Thyroid gland (tissue), 4 donors: ENCODE results near the gene PEX7. TPM values are rescaled to one million over a fixed set of nuclear protein-coding genes. Genes with fewer than 3 reads are reported as not detected.
"Not testable (repeated sequence)": the region's sequence is repeated elsewhere in the genome, so short reads cannot be mapped to it uniquely, and the experiment has no call there.

Source experiments
- DNase-seq, 2 donors: peaks; one replicate each; pipeline ENCODE4 v3.0.0-alpha.2; 2019
- H3K27ac ChIP-seq, 3 donors: fragments of 200-600 bp; sonication (generic); 1 replicate in 2 of 3; 2 replicates in 1 of 3; pipeline ENCODE4 v1.5.1; 2016 to 2019; ENCODE audit warnings: mild to moderate bottlenecking in 1 of 3, moderate library complexity in 1 of 3
- H3K27me3 ChIP-seq: fragments of 200-600 bp; sonication (generic); one replicate; pipeline ENCODE4 v1.5.1; 2019
- H3K36me3 ChIP-seq, 2 donors: fragments of 200-600 bp; sonication (generic); one replicate each; pipeline ENCODE4 v1.5.1; 2016 to 2019
- H3K4me1 ChIP-seq, 2 donors: fragments of 200-600 bp; sonication (generic); one replicate each; pipeline ENCODE4 v1.5.1; 2017 to 2019
- H3K4me3 ChIP-seq, 3 donors: fragments of 200-600 bp; sonication (generic); replicated peaks in 1 of 3; 1 replicate in 2 of 3; 2 replicates in 1 of 3; pipeline ENCODE4 v1.5.1; 2016; ENCODE audit warnings: mild to moderate bottlenecking in 1 of 3
- H3K9me3 ChIP-seq: fragments of 200-600 bp; sonication (generic); one replicate; pipeline ENCODE4 v1.5.1; 2017
- POLR2A ChIP-seq, 2 donors: fragments of 450-650 bp; IDR thresholded peaks; one replicate each; pipeline ENCODE4 v1.6.1; 2017; ENCODE audit warnings: antibody characterized with exemption in 2 of 2, mild to moderate bottlenecking in 2 of 2, moderate library complexity in 1 of 2
- WGBS, 2 donors: methylation state at CpG; one replicate each; pipeline ENCODE4 v1.1.5; 2017; 5-methylcytosine and 5-hydroxymethylcytosine counted together
- intact Hi-C: fragments of 100-400 bp; cut with DNase I; formaldehyde crosslinking; loops from one replicate; pipeline ENCODE4 v1.15.1; 2023
- total RNA-seq, 4 donors: library from RNA; depleted of rRNA; stranded (reverse); fragments of >200 nt; gene quantifications; one replicate each; pipeline ENCODE4 v1.2.3, GENCODE V29; 2016
- TF ChIP-seq, protein P1 (sequence below), 6 experiments: fragments of 200-600 bp in 3 of 6; fragments of 450-650 bp in 3 of 6; sonication (generic) in 3 of 6; IDR thresholded peaks; one replicate each; pipeline ENCODE4 v1.5.1; 2016 to 2019; ENCODE audit warnings: antibody characterized with exemption in 6 of 6, mild to moderate bottlenecking in 2 of 6, inconsistent platforms in 1 of 6, moderate library complexity in 1 of 6

The PEX7 gene
- total RNA-seq, 4 donors from 2014 or later: 16.4 to 23.9 (median 18.2) TPM

- H3K27ac ChIP-seq: no peak overlapping the region
- H3K9me3 ChIP-seq: no peaks in the 10 kb centered on the region
- DNase-seq: no peak
- H3K4me1 ChIP-seq: peaks cover 0 to 7% of the 10 kb centered on the region in 2 donors
- no peaks in the 10 kb centered on the region for H3K36me3 ChIP-seq
- no peak overlapping the region for H3K4me3 ChIP-seq
- TF ChIP-seq POLR2A (IDR thresholded peaks at IDR 0.05): no peak
- TF ChIP-seq, protein P1, sequence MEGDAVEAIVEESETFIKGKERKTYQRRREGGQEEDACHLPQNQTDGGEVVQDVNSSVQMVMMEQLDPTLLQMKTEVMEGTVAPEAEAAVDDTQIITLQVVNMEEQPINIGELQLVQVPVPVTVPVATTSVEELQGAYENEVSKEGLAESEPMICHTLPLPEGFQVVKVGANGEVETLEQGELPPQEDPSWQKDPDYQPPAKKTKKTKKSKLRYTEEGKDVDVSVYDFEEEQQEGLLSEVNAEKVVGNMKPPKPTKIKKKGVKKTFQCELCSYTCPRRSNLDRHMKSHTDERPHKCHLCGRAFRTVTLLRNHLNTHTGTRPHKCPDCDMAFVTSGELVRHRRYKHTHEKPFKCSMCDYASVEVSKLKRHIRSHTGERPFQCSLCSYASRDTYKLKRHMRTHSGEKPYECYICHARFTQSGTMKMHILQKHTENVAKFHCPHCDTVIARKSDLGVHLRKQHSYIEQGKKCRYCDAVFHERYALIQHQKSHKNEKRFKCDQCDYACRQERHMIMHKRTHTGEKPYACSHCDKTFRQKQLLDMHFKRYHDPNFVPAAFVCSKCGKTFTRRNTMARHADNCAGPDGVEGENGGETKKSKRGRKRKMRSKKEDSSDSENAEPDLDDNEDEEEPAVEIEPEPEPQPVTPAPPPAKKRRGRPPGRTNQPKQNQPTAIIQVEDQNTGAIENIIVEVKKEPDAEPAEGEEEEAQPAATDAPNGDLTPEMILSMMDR (IDR thresholded peaks at IDR 0.05): no peak
- no peaks in the 10 kb centered on the region for H3K27me3 ChIP-seq
- 92 to 93% methylated on average over 3 of the region's 3 CpGs for WGBS, 2 donors
- intact Hi-C loops: no loop called here
Observed at GRCh38 chr6:136955123-136955522, 132.7 kb downstream of the PEX7 start.

GRCh38 chr6:136956590-136957544, 134.5 kb downstream of the PEX7 start:
- WGBS, 2 donors: 62 to 63% methylated on average over 14 of the region's 14 CpGs
- H3K4me1 ChIP-seq: peaks cover 0 to 7% of the 10 kb centered on the region in 2 donors
- intact Hi-C loops: no loop called here
- no peaks in the 10 kb centered on the region for H3K9me3 ChIP-seq
- no peaks in the 10 kb centered on the region for H3K36me3 ChIP-seq
- TF ChIP-seq POLR2A (IDR thresholded peaks at IDR 0.05): no peak
- TF ChIP-seq, protein P1 (IDR thresholded peaks at IDR 0.05): no peak
- no peak overlapping the region for H3K27ac ChIP-seq
- DNase-seq: no peak
- no peak overlapping the region for H3K4me3 ChIP-seq
- no peaks in the 10 kb centered on the region for H3K27me3 ChIP-seq

GRCh38 chr6:136958168-136958567, 135.8 kb downstream of the PEX7 start:
- WGBS, 2 donors: 94 to 96% methylated on average over 5 of the region's 5 CpGs
- intact Hi-C loops: no loop called here
- Histone ChIP-seq H3K4me3 (no peak overlapping the region), H3K4me1 (peaks cover 0 to 7% of the 10 kb centered on the region in 2 donors), H3K9me3 (no peaks in the 10 kb centered on the region), H3K27me3 (no peaks in the 10 kb centered on the region), H3K27ac (no peak overlapping the region), H3K36me3 (no peaks in the 10 kb centered on the region)
- DNase-seq: no peak
- TF ChIP-seq, protein P1 (IDR thresholded peaks at IDR 0.05): no peak
- no peak for TF ChIP-seq POLR2A (IDR thresholded peaks at IDR 0.05)

DNA sequence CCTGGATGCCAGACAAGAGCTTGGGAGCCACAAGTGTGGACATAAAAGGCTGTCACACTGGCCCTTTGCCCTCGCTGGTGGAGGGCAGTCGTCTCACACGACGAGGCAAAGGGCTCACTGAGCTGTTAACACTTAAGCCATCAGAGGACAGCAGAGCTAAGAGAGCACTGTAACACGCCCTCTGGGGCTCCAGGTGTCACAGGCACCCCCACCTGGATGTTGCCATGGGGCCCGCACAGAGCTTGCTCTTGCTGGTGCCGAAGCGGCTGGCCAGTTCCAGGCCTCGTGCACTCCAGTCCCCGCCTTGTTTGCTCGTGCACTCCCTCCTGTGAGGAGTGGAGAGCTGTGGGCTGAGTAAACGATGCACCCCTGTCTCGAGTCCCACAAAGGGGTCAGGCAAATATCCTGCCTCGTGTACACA, 137.1 kb downstream of the PEX7 start:
- H3K27me3 ChIP-seq: no peaks in the 10 kb centered on the region
- H3K4me1 ChIP-seq: peaks cover 0 to 7% of the 10 kb centered on the region in 2 donors
- H3K9me3 ChIP-seq: no peaks in the 10 kb centered on the region
- DNase-seq: peak; percentile 74 to 87
- H3K36me3 ChIP-seq: no peaks in the 10 kb centered on the region
- 24 to 31% methylated on average over 9 to 10 of the region's 14 CpGs for WGBS, 2 donors
- no peak overlapping the region for H3K27ac ChIP-seq
- H3K4me3 ChIP-seq: no peak overlapping the region
- intact Hi-C loops: no loop called here
- TF ChIP-seq, protein P1 (IDR thresholded peaks at IDR 0.05): no peak
- no peak for TF ChIP-seq POLR2A (IDR thresholded peaks at IDR 0.05)

DNA sequence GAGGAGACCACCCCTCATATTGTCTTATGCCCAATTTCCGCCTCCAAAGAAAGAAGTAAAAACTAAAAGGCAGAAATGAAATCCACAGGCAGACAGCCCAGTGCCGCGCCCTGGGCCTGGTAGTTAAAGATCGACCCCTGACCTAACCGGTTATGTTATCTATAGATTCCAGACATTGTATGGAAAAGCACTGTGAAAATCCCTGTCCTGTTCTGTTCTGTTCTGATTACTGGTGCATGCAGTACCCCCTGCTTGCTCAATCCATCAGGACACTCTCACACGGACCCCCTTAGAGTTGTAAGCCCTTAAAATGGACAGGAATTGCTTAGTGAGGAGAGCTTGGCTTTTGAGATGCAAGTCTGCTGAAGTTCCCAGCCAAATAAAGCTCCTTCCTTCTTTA, 137.5 kb downstream of the PEX7 start:
- H3K27me3 ChIP-seq, DNase-seq, H3K27ac ChIP-seq, H3K36me3 ChIP-seq, H3K4me1 ChIP-seq, H3K4me3 ChIP-seq, H3K9me3 ChIP-seq, intact Hi-C loops: not testable (repeated sequence)
- WGBS, 2 donors: 72 to 73% methylated on average over 6 of the region's 6 CpGs
